T-helper 22 cell (primary cell): Measurements from ENCODE around the gene AIFM1.
"Not testable (repeated sequence)": the region's sequence is repeated elsewhere in the genome, so short reads cannot be mapped to it uniquely, and the experiment has no call there.

Experiments
- DNase-seq: peaks from one replicate; pipeline ENCODE4 v3.0.0-alpha.2; 2020; ENCODE audit warnings: low read depth

Gene AIFM1

DNA sequence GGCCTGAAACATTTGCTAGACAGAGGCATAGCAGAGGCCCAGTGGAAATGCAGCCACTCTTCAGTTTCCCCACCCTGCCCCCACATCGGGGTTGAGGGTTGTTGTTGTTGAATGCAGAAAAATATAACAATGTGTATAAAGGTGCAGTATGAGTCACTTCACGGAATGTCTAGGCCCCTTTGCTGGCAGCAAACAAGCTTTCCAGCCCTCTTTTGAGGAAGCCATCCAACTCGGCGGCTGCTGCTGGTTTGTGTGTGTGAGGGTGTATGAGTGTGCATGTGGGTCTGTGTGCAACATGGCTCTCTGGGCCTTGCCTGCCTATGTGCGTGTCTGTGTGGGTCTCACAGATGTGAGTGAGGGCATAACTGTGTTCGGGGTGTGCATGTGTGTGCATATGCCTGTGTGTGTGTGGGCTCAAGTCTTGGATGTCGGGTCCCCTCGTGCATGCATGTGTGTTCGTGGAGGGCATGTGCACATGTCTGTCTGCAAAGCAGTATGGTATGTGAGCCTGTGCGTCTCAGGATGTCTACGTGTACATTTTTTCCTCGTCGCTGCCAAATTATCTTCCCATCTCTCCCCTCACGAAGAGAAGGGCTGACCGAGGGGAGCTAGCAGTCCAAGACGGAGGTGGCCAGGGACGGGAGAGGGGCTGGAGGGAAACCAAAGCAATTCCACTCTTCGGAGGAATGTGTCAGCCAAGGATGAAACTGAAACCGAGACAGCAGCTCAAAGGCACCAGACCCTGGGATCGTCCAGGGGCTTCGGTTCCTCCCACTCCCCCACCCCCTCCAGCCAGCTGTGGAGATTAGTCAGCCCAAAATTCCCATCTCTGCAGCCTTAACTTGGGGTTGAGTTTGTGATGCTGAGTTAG, 47.0 kb downstream of the AIFM1 start:
- no peak for DNase-seq

DNA sequence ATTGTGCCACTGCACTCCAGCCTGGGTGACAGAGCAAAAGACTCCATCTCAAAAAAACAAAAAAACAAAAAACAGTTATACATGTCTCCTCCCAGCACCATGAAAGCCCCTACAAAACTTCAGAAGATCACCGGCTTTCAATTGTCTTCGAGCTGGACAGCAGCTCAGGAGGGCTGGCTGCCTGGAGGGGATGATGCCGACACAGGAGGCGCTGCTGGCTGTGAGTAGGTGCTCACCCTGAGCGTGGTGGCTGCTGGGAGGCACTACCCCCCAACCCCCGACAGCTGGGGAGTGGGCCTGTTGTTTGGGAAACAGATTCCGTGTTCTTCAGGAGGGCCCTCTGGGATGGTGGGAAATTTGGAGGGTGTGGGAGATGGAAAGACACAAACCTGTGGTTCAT, 48.5 kb downstream of the AIFM1 start:
- no peak for DNase-seq

DNA sequence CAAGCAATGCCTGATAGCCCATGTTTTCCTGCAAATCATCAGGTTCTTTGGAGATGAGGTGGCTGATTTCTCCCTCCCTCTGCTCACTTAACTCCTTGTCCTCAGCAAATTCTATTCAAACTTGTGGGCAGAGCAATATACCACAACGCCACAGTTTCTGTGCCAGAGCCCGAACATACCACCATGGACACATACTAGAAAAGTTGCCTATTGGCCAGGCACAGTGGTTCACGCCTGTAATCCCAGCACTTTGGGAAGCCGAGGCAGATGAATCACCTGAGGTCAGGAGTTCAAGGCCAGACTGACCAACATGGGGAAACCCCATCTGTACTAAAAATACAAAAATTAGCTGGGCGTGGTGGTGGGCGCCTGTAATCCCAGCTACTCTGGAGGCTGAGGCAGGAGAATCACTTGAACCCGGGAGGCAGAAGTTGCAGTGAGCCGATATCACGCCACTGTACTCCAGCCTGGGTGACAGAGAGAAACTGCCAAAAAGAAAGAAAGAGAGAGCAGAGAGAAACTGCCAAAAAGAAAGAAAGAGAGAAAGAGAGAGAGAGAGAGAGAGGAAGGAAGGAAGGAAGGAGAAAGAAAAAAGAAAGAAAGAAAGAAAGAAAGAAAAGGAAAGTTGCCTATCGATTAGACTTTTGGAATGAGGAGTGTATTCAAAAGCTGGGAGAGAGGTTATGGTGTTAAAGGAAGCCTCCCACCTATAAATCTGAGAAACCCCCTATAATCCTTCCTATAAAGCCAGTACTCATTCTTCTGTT, 50.3 kb downstream of the AIFM1 start:
- DNase-seq, result not testable (repeated sequence)

DNA sequence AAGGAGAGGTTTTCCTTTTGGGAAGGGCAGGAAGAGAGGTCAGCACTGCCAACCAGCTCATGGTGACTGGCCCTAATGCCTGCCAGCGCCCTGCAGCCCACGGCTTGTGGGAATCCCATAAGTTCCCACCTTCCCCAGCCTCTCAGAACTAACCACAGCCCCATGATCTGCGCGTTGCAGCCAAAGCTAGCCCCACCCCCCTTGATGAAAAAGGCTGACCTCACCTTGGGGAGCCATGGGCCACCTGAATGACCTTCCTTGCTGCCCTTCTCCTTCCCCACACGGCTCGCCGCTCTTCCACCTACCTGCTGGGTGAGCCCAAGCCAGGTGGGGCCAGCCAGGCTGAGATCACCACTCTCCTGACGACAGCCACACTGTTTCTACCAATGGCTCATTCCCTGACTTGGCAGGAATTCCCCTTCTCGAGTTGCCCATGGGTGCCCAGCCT, 51.5 kb downstream of the AIFM1 start:
- no peak for DNase-seq

DNA sequence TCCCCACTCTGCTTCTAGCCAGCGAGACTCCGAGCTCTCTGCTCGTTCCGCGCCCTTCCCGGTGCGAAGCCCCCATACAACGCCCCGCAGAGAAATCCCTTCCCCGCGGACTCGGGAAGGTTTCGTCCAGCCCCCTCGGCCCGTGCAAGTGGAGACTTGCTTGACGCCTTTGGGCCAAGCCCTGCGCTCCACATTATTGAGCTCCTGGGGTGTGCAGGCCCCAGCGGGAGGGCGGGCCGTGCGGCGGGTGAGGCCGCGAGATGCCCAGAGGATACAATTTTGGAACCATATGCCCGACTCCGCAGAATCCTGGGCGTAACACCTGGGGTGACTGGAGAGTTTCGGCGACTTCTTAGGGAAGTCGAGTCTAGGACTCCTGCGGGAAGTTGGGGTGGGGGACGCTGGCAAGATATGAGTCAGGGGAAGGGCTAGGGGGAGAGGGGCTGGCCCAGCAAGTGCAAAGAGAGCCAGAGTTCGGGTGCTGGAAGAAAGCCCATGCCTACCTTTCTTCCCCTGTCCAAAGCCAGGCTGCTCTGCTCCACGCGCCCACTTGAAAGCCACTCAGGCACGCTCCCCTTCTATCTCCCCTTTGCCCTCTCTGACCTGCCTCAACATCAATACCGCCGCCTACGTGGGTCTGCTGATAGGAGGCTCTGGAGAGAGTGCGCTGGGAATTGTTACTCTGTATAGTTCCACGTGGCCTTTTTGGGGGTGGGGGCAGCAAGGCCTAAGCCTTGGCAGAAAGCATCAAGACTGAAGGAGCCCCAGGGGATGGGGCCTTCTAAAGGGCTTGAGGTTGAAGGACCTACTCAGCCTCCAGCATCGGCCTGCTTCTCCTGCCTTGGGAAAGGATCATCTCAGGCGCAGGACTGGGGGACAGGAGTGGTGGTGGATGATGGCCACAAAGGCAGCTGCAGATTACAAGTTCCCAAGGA, 54.2 kb downstream of the AIFM1 start:
- DNase-seq, result no peak

DNA sequence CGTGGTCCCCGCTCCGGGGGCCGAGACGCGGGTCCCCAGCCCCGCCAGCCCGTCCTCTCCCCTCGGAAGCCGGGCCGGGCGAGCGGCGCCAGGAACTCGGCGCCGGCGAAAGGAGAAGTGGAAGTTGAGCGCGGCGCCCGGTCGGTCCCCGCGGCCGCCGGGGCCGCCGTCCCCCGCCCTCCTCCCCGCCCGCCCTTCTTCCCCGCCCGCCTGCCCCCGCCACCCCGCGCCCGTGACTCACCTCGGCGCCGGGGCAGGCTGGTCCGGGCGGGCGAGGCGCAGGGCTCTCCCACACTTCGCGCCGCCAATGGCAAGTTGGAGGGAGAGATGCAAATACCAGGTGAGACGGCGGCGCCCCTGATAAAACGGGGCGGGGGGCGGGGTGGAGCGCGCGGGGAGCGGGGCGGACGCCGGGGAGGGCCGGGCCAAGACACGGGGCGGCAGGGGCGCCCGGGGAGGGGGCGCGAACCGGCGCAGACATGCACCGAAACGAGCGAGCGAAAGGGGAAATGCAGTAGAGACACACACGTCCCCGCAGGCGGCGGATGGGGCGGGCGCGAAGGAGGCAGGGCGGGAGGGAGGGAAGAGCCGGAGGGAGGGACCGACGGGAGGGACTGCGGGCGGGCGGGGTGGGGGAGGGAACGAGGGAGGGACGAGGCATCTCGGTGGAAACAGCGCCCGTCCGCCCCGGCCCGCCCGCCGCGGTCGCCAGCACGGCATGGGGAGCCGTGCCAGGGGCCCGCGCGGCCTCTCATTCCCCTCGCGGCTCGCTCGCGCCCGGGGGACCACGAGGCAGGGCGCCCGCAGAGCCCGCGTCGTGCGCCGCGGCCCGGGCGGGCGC, 55.0 kb downstream of the AIFM1 start, which contains the start of gene ELF4:
Gene ELF4 (minus strand): TSS at position 119 of the 841 bp plus-strand sequence. CDS start 29,167 bp downstream, outside the sequence.
- peak; percentile 64 for DNase-seq

DNA sequence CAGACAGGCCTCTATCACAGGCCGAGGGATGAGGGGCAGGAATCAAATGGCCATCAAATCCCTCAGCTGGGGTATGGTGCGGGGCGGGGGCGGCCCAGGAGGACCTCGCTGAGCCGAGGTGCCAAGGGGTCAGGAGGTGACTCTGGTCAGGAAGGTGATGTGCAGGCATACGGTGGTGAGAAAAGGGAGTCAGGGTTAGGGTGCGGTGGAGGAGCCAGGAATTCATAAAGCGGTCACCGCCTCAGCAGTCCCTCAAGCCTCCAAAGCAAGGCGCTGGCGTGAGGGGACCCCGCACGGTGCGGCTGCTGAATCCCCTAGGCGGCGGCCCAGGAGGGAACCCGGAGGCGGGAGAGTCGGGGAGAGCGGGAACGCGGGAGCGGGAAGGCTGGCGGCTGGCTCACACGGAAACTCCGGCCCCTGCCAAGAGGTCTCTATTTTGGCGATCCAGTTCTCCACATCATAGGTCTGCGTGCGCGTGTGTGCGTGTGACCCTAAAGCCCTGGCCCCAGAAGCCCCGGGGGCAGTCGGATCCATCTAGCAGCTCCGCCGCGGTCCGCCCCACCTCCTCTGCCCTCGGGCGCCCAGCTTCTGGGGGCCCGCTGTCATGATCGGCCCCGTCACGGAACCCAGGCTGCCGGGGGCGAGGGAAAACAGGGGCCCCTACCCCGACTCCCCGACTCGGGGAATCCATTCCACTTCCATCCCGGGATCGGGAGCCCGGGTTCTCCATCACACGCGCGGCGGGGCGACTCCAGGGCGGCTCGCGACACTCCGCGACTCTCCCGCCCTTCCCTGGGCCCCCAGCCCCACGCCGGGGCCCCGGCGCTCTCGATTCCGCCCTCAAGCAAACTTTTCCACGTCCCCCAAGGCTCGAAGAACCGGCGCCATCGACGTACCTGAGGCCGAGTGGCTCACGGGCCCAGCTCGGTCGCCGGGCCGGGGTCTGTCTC, 55.9 kb downstream of the AIFM1 start:
- no peak for DNase-seq

DNA sequence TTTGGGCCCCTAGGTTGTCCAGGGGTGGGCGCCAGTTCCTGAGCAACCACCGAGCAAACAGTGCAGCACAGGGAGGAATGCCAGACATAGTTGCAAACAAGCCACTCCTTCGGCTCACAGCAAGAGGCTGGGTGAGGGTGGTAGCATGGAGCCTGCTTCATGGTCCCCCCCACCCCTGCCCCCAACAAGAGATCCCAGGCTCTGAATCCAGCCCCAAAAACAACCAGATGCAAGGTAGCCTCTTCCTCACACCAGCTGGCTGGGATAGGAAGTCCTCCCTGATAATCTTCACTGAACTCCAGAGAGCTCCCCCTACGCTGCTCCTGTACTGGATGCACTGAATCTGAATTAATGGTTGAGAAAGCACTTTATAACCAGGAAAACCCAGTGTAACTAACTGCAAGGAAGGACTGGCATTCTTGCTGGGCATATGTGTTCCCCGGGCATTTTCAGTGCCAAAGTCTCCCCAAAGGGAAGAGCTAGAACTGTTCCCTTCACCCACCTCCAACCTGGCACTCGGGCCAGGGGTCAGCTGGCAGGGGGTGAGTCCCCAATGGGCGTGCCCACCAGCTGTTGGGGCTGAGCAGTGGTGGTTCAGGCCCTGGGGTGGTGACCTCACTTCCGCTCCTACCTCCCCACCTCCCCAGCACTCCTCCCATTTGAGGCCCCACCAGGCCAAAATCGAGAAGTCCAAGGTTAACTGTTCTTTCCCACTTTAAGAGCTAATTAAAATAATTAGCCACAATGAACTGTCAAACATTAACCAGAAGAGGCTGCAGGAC, 56.8 kb downstream of the AIFM1 start:
- DNase-seq, result no peak

DNA sequence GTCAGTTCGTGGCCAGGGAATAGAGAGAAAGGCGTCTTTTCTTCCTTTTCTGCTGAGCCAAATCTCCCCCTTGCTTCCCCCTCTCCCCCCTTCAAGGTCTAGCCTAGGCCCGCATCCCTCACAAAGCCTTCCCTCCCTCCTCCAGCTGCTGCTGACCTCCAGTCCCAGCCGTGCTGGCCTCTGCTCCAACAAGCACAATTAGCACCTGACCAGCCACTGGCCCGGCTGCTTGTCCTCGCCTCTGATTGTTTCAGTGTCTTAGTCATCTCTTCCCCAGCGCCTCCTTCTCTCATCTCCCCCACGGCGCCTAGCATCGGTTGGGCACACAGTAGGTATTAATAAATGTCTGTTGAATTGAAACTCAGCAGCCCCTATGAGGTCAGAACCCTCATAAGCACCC, 59.6 kb downstream of the AIFM1 start:
- DNase-seq, result no peak

DNA sequence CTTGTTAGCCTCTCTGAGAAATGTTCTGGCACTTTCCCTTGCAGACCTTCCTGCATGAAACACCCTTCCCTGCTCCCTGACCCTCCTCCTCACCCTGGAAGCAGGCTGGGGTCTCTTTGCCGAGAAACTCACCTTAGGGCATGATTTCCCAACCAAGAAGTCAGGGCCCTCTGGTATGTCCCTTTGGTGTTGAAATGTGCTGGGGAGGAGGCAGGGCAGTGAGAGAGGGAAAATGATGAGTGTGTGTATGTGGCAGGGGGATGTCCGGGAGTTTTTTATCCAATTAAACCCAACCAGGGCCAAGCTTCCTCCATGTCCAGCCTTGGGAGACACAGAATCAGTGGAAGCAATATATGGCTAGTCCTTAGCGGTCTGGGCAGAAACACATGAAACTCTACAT, 60.4 kb downstream of the AIFM1 start:
- DNase-seq, result no peak

DNA sequence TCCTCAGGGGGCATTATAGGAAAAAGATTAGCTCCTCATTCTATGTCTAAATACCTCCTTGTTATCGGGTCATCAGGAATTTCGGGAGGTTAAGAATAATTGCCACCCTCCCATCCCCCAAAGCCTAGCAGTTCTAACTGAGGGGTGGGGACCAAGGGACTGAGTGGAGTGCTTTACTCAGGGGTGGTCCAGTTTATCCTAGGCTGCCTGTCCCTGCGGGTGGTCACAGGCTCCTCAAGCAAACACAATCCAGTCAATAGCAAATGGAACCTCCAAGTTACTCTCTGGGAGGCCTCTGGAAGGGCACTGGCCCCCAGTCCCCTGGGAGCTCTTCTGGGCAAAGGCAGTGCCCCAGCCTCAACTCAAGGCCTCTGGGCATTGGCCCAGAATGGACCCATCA, 62.0 kb downstream of the AIFM1 start:
- no peak for DNase-seq

DNA sequence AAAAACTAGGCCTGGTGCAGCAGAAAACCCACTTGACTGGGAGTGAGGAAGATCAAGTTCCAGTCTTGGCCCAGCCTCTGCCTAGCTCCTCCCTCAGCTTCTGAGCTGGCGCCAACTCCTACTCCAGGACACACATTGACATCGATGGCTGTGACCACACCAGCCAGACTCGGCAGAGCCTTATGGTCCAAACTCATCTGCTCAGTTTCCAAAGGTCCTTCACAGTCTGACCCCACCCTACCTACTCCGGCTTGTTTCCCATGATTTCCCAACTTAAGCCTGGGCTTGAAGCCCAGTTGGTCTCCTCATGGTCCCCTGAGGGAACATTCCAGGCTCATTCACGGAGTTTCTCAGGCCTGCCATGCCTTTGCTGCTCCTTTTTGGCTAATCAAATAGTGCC, 65.5 kb downstream of the AIFM1 start:
- no peak for DNase-seq

DNA sequence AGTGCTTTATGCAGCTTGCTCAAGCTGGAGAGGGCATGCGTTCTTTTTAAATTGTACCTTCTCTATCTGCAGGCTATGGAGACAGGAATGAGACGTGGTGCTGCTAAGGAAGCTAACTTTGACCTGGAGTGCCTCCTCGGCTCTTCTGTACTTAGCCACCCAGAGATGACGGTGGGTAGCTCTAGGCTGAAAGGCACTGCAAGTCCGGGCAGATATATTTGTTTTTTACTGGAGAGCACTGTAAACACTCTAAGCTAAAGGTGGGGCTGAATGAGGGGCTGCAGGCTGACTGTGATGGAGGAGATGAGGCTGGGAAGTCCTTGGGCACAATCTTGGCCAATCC, 67.5 kb downstream of the AIFM1 start:
- DNase-seq, result no peak

DNA sequence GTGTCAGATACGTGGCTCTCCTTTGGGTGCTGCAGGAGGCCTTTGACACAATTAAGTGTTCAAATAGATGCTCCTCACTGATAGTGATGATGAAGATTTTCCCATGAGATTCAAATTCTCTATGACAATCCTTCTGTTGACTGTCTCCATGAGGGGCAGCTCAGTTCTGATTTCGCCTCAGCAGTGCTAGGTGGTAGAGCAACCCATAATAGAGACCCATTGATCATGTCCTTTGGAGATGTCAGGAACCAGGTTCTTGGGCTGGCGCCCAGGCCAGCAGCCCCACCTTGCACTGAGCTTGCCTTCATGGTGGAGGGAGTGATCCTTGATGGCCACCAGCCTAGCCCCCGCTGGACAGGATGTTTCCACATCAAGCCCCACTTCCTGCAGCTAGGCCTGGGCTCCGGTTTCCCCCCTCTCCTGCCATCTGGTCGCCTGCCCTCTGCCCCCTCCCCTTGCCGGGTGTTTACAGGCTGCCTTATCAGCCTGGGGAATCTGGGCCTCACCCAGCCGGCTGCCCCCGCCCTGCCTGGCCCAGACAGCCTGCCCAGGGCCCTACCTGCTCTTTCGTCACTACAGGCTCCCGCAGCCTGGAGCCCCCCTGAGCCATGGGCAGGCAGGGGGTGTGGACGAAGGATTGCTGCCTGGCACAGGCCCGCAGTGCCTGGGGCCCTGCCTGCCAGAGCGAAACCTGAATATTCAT, 68.0 kb downstream of the AIFM1 start:
- DNase-seq, result peak; percentile 48

DNA sequence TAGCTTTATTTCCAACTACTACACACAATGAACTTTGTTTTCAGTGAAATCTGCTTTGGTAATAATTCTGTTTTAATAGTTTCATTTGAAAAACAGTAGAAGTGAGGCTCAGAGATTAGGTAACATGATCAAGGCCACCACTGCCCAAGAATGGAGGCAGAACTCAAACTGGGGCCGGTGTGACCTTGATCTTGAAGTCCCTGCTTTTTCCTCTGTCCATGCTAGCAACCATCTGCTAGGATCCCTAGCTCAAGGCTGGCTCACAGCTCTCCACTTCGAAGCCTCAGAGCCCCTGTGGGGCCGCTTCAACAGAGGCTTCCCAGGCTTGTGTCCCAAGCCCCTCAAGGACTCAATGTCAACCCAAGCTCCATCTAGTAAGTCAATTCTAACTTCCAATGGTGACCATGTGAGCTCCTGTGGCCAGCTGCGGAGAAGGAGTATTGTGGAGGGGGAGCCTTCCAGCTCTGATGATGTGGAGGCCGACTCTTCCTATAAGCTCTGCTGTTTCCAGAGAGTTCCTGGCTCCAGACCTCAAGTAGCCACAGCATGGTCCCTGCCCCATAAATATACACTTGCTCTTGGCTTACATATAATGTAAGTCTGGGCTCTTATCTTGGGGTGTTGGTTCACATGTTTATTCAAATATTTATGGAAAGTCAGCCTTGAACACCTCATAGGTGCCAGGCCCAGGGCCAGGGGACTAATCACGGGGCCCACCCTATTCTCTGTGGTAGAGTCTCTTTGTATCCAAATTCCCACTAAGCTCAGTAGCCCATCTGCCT, 70.2 kb downstream of the AIFM1 start:
- DNase-seq, result no peak

DNA sequence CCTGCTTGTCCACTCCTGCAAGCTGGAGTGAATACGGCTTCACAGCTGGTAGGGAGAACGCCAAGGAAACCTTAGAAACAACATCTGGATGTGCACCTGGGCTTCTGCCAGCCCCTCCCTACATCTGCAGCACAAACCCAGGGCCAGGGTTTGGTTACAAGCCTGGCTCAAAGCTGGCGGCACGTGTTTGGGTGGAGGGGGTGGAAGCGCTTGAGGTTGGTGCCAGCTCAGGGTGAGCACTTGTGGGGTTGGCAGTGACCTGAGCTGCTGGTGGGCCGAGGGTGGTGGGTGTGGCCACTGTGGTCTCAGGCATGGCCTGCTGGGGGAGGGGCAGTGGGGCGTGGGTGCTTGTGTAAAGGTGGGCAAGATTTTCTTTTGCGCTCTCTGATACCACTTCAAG, 70.9 kb downstream of the AIFM1 start:
- DNase-seq, result no peak

DNA sequence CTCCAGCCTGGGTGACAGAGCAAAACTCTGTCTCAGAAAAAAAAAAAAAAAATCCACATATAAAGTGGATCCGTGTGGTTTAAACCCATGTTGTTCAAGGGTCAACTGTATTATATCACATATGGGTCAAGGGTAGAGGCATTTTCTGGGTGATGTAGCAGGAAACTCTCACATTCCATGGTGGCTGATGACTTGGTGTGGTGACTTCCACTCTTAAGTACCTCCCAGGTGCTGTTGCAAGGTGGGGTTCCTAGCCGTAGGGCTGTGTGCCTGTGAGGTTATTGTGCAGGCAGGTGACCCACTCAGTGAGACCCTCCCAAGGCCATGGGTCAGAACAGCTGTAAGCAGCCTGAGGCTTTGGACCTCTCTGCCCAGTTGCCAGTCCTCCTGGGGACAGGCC, 72.4 kb downstream of the AIFM1 start:
- no peak for DNase-seq

DNA sequence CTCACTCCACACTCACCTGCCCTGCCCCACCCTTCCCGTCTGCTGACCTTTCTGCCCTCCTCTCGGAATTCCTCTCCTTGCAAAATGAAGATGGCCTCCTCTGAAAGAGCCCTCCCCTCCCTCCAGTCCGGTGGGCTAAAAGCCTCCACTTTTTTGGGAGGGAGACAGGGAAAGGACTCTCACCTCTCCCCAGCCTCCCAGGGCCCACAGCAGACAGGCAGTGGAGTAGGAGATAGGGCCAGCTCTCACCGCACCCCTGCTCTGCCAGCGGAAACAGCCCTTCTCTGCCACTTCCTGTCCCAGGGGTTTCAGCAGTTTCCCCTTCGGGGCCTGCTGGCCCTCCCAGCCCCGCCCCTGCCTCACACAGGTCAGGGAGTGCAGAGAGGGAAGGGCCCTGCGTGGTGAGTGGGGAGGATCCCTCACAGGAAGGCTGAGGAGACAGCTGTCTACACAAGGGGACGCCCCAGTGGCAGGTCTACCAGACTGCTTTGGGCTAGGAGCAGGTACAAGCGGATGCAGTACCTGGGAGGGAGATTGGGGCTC, 73.6 kb downstream of the AIFM1 start:
- DNase-seq, result peak; percentile 85
